Neural progenitor cell (in vitro differentiated cells): ENCODE measurements around the gene YPEL4.

Source experiments
- EZH2phosphoT487 ChIP-seq: fragments of 200-600 bp; sonication (generic); IDR thresholded peaks from 2 replicates; pipeline ENCODE4 v1.6.1; 2017; ENCODE audit warnings: antibody characterized with exemption
- TF ChIP-seq, protein P1 (sequence below): fragments of 200-600 bp; sonication (generic); IDR thresholded peaks from 2 replicates; pipeline ENCODE4 v1.5.1; 2017; ENCODE audit warnings: antibody characterized with exemption, mild to moderate bottlenecking

- TF ChIP-seq, protein P1, sequence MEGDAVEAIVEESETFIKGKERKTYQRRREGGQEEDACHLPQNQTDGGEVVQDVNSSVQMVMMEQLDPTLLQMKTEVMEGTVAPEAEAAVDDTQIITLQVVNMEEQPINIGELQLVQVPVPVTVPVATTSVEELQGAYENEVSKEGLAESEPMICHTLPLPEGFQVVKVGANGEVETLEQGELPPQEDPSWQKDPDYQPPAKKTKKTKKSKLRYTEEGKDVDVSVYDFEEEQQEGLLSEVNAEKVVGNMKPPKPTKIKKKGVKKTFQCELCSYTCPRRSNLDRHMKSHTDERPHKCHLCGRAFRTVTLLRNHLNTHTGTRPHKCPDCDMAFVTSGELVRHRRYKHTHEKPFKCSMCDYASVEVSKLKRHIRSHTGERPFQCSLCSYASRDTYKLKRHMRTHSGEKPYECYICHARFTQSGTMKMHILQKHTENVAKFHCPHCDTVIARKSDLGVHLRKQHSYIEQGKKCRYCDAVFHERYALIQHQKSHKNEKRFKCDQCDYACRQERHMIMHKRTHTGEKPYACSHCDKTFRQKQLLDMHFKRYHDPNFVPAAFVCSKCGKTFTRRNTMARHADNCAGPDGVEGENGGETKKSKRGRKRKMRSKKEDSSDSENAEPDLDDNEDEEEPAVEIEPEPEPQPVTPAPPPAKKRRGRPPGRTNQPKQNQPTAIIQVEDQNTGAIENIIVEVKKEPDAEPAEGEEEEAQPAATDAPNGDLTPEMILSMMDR = no peak
- TF ChIP-seq EZH2phosphoT487 = no peak
Observed at GRCh38 chr11:57633394-57634070, 16.2 kb downstream of the YPEL4 start.
